HG03280 (cell line): ENCODE results near the gene XYLB.
"Not testable (repeated sequence)": the region's sequence is repeated elsewhere in the genome, so short reads cannot be mapped to it uniquely, and the experiment has no call there.

Experiments used
- ATAC-seq: cut with Tn5 transposase; IDR thresholded peaks from one replicate; pipeline ENCODE4 v1.9.1; 2021; ENCODE audit warnings: mild to moderate bottlenecking, moderate library complexity; ENCODE audit not compliant: unreplicated experiment

The XYLB gene

DNA sequence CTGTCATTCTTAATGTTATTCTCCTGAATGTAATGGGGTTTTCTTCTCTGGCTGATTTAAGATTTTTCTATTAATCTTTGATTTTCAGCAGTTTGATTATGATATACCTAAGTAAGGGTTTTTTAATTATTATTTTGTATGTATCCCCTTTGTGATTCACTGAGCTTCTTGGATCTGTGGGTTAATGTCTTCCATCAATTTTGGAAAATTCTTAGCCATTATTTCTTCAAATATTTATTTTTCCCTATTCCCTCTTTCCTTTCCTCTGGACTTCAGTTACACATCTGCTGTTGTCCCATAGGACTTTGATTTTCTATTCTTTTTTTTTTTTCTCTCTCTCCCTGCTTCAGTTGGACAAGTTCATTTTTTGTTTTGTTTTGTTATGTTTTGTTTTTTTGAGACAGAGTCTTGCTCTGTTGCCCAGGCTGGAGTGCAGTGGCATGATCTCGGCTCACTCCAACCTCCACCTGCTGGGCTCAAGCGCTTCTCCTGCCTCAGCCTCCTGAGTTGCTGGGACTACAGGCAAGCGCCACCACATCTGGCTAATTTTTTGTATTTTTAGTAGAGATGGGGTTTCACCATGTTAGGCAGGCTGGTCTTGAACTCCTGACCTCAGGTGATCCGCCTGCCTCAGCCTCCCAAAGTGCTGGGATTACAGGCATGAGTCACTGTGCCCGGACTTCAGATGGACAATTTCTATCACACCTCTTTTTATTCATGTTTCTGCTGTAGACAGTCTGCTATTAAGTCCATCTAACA is 40.6 kb downstream of the XYLB start:
- no peak for ATAC-seq

GRCh38 chr3:38387862-38388261 is 41.3 kb downstream of the XYLB start:
- ATAC-seq, result no peak

DNA sequence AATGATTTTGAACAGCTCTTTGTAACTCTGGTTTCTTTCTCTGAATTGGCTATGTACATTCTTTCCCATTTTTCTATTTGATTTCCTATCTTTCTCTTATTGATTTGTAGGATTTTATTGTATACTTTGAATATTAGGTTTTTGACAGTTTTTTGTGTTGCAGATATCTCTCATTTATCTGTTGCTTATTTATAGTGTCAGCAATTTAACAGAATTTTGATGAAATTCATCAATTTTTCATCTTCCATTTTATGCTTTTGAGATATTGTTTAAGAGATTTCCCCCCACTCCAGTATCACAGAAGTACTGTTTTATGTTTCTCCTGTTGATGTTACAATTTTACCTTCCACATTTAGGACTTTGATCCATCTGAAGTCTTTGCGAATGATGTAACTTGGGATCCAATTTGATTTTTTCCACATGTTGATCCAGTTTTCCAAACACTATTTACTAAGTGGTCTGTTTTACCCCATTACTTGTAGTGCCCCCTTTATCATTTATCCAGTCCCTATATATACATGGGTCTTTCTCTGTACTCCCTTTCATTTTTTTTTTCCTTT is 46.1 kb downstream of the XYLB start:
- ATAC-seq, result no peak

DNA sequence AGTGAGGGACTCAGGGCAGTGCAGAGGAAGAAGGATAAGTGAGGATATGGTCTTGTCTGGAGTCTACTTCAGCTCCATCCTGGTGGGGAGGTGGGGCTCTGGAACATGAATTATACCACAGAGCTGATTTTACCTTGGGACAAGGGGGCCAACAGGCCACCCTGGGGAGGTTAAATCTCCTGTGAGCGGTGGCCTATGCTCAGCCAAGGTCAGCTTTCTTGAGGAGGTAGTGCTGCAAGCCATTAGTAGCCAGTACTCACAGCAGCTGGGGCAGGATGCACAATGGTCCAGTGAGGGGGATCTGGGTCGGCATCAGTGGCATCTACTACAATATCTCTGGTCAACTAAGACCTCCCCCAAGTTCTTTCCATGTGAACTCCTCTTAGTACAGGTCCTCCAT is 49.7 kb downstream of the XYLB start:
- ATAC-seq, result no peak

DNA sequence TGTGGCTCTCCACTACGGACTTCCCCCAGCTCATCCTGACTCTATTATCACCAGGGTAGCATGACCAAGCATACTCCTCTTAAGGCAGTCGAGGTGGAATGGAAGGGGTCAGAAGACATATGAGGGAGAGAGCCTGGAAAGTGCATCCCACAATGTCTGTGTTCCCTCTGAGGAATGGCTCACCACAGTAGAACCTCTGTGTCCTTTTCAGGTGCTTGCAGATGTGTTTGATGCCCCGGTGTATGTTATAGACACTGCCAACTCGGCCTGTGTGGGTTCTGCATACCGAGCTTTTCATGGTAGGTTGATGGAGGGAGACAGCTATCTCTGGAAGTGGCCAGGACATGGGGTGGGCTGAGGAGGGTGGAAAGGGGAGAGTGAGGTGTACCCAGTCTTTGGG is 50.3 kb downstream of the XYLB start:
- ATAC-seq, result no peak

- ATAC-seq, result no peak
Measured at GRCh38 chr3:38397320-38397719, 50.7 kb downstream of the XYLB start.

DNA sequence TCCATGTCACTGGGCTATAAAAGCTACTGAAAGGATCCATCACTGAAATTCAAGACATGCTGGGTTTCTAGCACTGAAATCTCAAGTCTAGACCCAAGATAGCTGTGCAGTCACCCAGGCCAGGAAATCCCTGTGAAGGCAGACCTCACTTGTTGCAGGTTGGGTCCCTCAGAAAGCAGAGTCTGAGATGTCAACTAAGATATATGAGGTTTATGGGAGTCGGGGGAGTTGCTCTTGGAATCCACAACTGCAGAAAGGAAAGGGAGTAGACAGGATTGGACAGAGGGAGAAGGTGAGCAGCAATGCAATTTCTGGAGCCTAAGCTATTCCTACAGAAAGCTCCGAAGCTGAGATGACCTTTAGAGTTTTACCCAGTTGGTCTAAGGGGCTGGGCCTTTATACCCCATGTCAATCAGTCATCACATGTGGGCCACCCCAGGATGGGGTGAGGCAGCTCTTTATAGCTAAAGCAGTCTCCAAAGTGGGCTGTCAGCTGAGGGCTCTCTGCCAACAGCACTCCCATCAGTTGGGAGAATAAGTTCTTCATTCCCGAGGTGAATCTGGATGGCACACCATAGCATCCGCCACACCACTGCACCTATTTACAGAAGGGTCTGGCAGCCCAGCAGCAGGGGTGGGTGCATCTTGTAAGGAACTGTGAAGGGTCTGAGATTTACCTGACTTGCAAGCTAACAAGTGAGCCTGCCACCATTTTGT is 54.8 kb downstream of the XYLB start:
- no peak for ATAC-seq

DNA sequence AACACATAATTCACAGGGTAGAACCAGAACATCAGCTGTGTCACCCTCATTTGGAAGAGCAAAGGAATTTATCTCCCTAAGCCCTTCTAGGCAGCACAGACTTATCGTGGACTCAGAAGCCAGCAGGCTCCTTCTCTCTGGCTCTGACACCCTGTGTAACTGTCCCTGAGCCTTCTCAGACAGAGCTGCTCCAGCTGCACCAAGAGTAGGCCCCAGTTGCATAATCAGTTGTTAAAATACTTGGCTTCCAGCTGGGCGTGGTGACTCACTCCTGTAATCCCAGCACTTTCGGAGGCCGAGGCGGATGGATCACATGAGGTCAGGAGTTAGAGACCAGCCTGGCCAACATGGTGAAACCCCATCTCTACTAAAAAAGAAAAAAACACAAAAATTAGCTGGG is 57.7 kb downstream of the XYLB start:
- no peak for ATAC-seq

- no peak for ATAC-seq
Measured at GRCh38 chr3:38411591-38411990, 65.0 kb downstream of the XYLB start.

DNA sequence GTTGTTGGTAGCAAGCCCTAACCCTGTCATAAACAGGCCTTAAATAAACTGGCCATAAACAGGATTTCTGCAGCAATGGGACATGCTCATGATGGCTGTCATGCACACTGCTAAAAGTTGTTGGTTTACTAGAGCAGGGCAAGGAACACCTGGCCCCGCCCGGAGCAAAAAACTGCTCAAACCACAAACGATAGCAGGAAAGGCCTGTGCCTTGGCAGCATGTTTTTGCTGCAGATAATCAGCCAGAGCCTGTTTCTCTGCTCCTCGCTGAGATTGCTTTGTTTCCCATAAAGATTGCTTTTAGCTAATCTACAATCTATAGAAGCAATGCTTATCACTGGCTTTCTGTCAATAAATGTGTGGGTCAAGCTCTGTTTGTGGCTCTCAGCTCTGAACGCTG is 74.2 kb downstream of the XYLB start:
- not testable (repeated sequence) for ATAC-seq

GRCh38 chr3:38421679-38422336 is 75.2 kb downstream of the XYLB start:
- no peak for ATAC-seq

DNA sequence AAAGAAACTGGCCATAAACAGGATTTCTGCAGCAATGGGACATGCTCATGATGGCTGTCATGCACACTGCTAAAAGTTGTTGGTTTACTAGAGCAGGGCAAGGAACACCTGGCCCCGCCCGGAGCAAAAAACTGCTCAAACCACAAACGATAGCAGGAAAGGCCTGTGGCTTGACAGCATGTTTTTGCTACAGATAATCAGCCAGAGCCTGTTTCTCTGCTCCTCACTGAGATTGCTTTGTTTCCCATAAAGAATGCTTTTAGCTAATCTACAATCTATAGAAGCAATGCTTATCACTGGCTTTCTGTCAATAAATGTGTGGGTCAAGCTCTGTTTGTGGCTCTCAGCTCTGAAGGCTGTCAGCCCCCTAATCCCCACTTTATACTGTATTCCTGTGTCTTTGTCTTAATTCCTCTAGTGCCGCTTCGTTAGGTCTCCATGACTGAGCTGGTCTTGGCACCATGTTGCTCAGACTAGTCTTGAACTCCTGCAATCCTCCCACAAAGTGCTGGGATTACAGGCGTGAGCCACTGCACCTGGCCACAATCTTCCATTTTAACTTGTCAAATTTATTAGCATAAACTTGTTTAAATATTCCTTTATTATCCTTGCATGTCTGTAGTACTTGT is 80.3 kb downstream of the XYLB start:
- ATAC-seq, result not testable (repeated sequence)

GRCh38 chr3:38432871-38433658 is 86.5 kb downstream of the XYLB start:
- not testable (repeated sequence) for ATAC-seq

- not testable (repeated sequence) for ATAC-seq
Measured at GRCh38 chr3:38433661-38434060, 87.1 kb downstream of the XYLB start.

GRCh38 chr3:38438436-38439069 is 92.0 kb downstream of the XYLB start:
- not testable (repeated sequence) for ATAC-seq

- not testable (repeated sequence) for ATAC-seq
Measured at GRCh38 chr3:38443205-38443604, 96.6 kb downstream of the XYLB start.

- ATAC-seq, result no peak
Measured at GRCh38 chr3:38446085-38446686, 99.6 kb downstream of the XYLB start.

DNA sequence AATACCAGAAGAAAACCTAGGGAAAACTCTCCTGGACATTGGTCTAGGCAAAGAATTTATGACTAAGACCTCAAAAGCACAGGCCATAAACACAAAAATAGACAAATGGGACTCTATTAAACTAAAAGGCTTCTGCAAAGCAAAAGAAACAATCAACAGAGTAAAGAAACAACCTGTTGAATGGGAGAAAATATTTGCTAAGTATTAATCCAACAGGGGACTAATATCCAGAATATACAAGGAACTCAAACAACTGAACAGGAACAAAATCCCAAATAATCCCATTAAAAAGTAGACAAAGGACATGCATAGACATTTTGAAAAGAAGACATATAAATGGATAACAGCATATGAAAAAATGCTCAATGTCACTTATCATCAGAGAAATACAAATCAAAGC is 100.2 kb downstream of the XYLB start:
- ATAC-seq, result no peak

GRCh38 chr3:38450853-38451252 is 104.3 kb downstream of the XYLB start:
- no peak for ATAC-seq
